NCI-H187 treated with DMSO at 0.1 percent for 48 hours (cell line): ENCODE results near the gene COL27A1.

ENCODE experiments used
- DNase-seq: peaks from one replicate; lab custom pipeline; 2025; lab: John Stamatoyannopoulos, UW

COL27A1 gene

DNA sequence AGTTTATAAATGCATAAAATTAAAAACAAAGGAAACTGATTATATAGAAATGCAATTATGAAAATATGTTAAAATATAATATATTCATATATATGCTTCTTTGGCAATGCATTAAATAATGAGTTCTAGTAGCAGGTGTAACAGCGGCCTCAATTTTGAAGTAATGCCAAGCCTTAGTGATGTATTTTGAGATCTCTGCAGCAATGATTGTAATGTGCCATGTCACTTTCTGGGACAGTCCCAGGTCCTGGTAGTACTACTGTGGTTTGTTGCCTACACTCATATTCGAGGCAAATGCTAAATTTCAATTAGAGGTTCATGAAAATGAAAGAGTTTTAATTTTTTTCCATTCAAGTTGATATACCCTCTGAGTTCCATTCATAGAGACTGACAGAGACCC lies 91.7 kb downstream of the COL27A1 start:
- DNase-seq: no peak

DNA sequence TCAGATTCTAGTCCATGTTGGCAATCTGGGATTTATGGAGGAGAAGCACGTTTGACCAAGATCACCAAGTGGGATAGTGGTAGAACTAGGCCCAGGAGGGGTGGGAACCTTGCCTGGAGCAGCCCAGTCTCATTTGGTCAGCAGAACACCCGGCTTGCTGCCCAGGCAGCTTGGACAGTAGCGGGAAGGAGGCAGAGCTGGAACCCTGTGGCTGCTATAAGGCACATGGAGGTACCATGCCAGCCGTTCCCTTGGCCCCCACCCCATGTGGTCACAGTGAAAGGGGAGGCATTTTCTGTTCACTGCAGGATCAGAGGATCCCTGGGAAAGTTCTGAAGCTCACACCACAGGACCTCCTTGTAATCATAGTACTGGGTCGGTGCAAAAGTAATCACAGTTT lies 92.2 kb downstream of the COL27A1 start:
- no peak for DNase-seq

DNA sequence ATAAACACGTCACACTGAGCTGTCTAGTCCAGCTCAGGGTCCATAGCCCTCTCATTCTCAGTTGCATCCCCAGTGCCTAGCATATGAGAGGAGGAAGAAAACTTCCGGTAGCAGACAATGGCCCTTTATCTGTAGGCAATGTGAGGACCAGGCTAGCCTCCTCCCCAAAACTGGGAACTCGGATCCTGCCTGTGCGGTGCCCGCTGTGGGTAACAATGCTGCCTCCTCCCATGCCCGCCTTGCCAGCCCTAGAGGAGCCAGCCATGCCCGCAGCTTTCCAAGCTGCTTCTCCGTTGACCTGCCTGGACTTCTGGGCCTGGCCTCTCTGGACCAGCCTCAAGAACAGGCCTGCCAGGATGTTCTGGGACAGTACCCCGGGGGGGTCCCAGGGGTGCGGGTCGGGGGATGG lies 93.0 kb downstream of the COL27A1 start:
- no peak for DNase-seq

DNA sequence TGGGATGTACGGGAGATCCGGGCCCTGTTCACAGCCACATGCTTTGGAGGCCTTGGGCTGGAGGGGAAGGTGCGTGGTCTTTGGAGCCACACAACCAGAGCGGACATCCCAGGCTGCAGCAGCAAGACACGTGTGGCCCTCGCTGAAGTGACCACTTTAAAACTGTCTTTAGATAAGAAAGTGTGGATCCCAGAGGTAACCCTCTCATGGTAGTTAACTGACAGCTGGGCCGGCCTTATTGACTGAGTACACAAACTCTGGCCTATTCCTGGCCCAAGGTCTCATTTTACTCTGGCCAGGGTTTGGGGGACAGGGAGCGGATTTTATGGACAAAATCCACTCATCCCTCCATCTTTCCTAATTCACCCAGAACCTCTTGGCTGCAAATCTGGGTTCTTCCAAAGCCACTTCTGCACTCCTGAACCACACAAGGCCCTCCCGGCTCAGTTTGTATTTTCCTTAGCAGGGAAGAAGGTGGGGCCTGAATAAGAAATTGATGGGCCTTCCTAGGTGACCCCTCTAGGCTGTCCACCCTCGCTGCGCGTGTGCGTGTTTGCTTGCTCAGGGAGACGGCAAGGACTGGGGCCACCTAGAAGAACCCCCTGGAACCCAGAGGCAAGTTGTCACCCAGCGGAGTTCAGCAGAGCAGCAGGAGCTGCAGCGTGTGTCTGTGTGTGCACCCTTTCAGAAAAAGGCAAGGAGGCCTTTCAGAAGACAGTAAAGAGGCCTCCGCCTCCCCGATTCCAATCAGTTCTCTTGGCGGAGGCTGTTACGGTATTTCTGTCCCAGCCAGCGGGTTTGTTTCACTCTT lies 94.3 kb downstream of the COL27A1 start:
- DNase-seq: no peak

DNA sequence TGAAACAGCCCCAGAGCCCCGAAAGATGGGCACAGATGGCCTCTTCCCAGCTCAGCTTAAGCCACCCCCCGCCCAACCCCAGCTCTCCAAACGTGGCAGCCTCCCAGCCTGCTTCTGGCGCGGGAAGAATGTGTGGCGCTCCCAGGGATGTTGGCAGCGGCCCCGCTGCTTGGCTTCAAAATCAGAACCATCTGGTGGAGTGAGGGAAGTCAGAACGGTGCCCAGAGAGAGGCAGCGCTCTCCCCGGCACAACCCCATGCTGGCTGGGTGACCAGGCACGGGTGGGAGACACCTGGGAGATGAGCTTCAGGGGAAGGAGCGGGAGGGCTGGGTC lies 94.9 kb downstream of the COL27A1 start:
- no peak for DNase-seq

DNA sequence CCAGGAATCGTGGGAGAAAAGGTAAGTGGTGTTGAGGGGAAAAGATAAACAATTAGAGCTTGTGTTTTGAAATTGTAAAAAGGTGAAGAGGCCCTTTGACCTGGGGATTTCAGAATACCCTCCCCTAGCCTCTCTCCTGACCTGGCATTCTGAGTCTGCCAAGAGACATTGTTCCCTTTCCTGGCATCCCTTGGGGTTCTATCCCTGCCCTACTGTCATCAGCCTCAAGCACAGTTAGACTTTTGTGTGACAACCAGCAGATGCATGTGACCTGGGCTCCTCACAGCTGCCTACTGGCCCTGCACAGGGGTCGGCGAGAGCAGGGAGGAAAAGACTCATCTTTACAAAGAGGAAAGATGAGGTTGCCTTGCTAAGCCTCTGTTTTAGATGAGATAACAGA lies 95.3 kb downstream of the COL27A1 start:
- no peak for DNase-seq

DNA sequence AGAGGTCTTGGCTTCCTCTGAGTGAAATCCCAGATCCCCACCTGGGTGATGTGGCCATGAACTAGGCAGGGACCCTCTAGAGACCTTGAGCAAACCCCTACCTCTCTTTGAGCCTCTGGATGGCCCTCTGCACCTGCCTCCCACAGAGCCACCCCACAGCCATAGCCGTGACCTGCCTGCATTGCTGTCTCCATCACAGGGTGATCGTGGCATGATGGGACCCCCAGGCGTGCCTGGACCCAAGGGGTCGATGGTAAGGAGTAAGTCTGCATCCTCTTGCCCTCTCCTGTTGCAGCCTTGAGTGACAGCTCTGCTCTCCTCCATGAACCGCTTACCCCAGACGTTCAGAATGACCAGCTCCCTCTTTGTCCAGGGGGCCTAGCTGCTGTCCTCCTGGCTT lies 97.1 kb downstream of the COL27A1 start:
- no peak for DNase-seq

DNA sequence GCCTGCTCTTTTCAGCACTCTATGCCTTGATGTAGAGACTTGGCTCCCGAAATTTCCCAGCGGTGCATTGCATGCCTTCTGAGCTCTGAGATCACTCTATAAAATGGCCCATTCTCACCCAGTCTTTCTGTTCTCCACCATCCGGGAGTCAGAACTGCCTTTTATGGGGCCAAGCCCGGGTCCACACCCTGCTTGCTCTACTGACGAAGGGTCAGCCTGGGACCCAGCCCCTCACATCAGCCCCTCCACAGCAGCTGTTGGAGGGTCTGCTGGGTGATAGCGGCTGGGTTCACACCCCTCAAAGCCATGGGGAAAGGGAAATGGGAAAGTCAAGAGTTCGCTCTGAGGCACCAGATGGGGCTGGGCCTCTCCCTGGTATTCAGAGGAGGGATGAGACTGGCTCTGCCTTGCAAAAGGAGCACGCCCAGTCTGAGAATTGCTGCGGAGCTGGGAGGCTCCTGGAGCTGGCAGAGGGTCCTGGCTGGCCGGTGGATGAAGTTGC lies 101.5 kb downstream of the COL27A1 start:
- no peak for DNase-seq

DNA sequence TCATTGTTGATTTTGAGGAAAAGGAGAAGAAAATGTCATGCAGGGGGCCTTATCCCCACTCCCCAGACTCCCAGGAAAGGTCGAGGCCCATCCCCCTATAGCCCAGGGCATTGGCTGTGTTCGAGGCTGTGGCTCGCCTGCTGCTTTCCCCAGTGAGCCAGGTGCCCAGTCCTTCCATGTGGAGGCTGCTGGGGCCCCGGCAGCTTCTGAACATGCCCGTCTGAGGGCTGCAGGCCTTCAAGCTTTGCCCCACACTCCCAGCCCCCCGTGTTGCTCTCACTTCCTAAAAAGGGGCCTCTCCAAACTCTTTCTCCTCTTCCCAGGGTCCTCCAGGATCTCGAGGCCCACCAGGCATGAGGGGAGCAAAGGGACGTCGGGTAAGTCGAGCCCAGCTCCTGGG lies 102.9 kb downstream of the COL27A1 start:
- no peak for DNase-seq

DNA sequence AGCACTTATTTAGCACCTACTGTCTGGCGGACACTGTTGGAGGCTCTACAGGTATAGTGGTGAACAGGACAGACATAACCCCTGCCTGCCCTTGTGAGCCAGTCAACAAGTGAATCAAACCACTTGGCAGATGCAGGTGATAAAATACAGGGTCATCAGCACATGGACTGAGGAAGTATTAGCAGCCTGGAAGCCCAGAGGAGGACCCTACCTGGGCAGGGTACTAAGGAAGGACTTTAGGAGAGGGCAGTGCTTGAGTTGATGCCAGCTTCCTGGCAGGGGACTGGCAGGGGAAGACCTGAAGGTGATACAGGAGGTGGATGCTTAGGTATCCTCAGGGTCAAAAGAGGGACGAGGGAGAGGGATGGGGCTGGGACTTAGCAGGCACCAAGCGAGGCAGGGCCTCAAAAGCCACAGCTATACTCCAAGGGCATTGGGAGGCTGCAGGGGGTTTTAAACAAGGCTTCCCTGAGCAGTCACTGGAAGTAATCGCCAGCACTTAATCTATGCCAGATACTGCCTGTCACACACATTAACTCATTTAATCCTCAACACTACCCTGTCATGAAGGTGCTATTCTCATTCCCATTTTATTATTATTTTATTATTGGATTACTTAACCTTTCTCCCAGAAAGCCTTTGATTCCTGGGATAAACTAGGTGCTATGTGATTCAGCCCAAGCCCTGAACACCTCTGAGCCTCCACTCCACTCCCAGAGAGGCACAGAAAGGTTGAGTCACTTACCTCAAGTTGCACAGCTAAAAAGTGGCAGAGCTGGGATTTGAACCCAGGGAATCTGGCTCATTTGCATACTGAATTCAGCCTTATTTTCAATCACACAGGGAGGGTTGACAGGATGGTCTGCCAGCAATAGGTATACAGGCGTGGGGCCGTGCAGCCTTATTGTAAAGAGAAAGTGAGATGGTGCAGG lies 103.8 kb downstream of the COL27A1 start:
- DNase-seq: no peak

DNA sequence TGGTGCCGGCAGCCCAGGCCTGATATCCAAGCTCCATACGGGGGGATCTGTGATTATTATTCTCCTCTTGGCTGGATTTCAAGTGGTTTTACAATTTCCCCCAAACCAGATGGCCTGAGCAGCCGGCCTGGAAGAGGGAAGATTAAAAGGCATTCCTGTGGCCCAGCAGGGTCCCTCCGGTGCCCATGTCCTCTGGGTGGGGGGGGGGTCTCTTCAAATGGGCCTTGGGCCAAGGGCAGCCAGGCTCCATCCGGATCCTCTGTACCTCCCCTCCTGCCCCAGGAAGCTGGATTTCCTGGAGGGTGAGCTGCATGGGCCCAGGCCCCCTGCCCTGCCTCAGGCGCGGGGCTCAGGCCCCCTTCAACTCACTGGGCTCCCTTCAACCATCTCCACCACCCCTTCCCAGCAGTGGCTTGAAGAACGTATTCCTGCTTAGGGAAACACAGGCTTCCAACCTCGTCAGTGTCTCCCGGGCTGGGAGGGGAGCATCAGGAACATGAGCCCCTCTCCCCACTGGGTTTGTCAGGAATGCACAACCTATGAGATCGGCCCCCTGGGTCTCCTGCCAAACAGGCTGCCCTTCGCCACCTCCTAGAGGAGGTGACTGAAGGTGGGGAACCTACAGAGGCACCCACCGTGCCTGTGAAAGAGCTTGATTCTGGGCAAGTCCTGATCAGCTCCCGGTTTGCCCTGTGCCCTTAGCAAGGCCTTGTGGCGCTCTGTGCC lies 104.6 kb downstream of the COL27A1 start:
- DNase-seq: no peak

DNA sequence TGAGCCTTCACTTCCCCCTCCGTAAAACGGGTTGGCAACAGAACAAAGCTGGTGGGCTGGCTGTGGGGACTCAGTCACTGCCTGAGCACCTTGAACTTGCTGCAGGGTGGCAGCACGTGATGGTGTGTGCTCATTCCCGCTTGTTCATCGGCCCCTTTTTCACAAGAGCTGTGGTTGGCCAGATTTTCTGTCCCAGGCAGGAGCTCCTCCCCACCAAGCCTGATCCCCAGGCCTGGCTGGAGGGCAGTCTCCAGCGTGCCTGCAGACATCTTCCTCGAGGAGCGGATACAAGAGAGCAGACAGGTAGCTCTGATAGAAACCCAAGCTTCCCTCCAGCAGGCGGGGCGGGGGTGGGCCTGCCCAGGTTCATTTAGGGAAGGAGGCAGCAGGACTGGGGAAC lies 105.7 kb downstream of the COL27A1 start:
- DNase-seq: no peak

DNA sequence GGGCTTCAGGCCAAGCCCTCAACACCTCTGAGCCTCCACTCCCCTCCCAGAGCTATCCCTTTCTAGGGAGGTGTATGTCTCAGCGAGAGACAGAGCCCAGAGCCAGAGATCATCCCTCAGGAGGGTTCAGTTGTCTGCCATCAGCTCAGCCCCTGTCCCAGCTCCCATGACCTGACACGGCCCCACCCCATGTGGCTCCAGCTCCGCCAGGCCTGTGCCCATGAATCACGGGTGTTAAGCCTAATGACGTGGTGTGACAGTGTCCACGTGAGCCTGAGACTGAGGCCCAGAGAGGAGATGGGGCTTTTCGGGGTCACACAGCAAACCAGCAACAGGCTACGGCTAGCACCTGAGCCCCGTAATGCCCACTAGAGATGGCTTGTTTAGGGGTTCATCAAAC lies 106.7 kb downstream of the COL27A1 start:
- no peak for DNase-seq

DNA sequence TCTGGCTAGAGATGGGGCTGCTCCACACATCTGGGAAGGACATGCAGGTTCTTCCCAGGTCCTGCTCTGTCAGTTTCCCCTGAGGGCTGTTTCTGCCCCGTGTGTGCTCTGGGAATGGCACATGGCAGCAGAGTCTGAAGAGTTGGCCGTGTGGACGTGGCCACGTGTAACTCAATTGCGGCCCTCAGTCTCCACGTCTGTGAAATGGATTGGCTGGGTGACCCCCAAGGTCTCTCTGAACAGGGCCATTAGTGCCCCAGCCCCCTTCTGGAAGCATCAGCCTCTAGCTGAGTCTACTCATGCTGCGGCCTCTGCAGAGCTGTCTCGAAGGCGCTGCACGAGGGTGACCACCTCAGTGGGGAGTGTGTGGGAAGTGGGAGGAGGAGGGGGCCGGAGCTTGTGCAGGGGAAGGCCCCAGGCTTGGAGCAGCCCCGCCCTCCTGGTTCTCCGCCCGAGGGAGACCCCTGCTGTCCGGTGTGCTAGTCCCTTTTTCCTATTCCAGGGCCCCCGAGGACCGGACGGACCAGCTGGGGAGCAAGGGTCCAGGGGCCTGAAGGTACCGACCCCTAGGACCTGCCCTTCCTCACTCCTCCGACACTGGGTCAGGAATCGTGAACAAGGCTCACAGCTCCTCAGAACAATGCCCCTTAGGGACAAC lies 108.6 kb downstream of the COL27A1 start:
- no peak for DNase-seq

DNA sequence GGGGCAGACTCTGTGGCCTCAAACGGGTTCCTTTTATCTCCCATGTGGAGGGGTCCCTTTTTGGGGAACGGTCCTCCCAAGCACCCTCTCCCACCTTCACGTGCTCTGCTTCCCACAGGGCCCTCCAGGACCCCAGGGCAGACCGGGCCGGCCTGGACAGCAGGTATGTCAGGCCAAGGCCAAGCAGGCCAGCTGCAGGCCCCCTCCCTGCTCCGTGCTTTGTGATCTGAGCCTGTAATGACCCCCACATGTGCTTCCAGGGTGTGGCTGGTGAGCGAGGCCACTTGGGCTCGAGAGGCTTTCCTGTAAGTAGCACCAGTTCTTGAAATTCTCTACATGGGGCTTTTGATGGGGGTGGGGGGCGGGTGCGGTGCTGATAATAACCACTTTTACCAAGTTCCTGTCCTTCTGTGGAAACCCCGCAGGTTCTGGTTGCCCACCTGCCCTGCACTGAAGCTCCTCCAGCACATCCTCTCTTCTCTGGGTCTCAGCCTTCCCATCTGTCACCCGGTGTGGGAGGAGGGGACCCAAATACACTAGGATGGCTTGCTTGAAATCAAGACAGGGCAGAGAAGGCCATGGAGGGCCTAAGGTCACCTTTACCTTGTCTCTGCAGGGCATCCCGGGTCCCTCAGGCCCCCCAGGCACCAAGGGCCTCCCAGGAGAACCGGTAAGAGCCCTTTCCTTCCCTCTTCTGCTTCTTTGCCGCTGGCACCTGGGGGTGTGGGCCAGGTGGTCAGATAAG lies 109.6 kb downstream of the COL27A1 start:
- no peak for DNase-seq

DNA sequence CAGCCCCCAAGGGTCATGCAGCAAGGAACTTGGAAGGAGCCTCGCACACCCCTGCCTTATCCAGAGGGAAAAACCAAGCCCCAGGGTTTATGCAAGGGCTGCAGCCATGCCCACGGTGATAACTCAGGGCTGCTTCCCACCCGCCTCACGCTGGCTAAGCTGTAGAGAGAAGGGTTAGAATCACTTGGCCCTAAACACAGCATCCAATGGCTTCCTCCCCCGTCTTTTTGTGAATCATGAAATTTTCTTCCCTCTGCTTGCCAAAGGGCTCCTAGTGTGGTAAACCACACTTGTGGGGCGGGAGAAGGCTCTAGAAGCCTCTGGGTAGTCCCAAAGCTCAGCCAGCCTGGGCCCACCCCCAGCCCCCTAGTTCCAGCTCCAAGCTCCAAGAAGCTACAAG lies 111.6 kb downstream of the COL27A1 start:
- DNase-seq: no peak

DNA sequence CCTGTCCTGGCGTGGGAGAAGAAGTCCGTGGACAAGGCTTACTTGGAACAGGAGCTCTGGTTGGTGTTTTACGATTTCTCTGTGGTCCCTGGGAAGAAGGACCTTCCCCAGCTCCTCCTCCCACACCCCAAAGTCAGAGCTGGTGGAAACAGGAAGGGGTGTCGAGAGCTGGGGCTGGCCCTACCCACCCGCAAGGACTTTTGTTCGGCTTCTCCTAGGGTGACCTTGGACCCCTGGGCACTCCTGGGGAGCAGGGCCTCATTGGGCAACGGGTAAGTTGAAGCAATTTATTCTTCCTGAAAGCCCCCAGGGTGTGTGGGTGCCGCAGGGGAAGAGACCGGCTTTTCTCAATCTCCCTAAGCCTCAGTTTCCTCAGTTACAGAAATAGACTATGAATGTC lies 113.7 kb downstream of the COL27A1 start:
- DNase-seq: no peak

DNA sequence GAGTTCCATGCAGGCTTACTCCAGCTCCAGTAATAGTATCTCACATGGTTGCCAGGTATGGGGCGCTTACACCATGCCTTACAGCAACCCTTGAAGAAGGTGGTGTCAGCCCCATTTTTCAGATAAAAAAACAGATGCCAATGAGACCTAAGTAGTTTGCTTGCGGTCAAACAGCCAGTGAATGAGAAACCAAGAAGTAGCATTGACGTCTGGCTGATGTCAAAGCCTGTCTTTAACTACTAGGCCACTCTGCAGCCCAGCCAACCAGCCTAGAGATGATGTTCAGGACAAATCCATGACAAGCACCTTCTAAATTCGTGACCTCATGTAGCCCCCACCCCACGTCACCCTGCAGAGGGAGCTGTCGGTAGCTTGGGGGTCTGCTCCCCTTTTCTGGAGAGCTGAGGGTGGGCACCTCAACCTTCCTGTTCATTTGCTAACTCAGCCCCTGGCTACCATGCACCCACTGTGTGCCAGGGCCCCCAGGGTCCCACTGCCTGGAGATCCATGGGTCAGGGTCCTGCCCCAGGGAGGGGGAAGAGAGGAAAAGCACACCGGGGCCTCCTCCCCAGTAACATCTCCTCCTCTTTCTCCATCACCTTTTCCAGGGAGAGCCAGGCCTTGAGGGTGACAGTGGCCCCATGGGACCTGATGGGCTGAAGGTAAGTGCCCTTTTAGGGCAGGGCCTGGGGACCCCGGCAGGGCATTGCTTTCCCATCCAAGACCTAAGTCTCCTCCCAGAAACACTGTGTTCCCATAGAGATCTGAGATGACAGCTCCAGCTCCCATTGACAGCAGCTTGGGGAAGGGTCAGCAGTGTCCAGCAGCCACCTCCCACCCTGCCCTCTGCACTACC lies 115.0 kb downstream of the COL27A1 start:
- DNase-seq: no peak

DNA sequence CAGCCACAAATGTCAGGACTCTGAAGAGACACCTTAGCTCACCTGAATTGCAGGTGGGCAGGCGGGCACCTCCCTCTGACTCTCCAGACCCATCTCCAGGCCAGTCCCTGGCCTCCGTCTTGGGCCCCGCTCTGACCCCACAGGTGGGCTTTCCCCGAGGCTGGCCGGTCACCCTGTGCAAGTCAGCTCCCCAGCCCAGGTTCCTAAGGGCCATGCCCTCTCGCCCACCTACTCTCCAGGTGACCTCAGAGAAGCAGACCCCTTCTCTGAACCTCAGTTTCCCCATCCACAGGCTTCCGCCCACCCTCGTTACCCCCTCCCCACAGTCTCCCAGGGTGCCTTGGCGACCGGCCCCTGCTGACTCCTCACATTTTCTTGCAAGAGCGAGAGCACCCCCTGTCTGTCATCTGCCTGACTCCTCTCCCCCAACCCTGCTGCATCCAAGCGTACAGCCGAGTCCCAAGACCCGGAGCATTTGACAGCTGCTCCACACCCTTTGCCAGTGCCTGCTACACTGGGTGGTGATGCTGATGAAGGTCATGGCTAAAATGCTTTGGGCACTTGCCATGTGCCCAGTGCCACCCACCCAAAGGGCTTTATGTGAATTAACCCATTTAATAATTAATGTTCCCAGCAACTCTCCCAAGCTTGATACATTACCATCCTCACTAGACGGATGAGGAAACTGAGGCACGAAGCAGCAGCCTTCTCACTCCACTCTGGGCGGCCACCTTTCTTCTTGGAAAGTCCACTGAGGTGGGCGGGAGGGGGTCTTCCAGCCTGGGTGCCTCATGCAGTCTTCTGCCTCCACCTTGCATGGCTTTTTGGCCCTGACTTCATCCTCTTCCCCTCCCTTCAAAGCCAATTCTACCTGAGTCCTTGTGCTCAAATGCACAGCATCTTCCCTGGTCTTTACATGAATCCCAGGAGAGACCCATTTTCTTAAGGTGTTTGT lies 116.5 kb downstream of the COL27A1 start:
- DNase-seq: no peak
